Natural killer cell (primary cell): ENCODE measurements around the gene JAZF1. TPM values are rescaled to one million over a fixed set of nuclear protein-coding genes. Genes with fewer than 3 reads are reported as not detected.

Source experiments
- ATAC-seq, 3 donors: fragments of 150-1000 bp in 2 of 3; fragments of 200-7000 bp in 1 of 3; cut with Tn5 transposase; 1 replicate in 1 of 3; 2 replicates in 2 of 3; pipeline ENCODE4 v1.10.0; 2021; ENCODE audit warnings: mild to moderate bottlenecking in 2 of 3, moderate library complexity in 2 of 3
- DNase-seq, 2 donors: peaks; one replicate each; pipeline versions ENCODE4 v3.0.0 to v3.0.0-alpha.2; 2013 to 2021; ENCODE audit warnings: mixed read lengths in 1 of 2
- H3K27ac ChIP-seq: one replicate; pipeline ENCODE4 v1.5.1; 2013; ENCODE audit warnings: mild to moderate bottlenecking, low read length
- H3K27me3 ChIP-seq: one replicate; pipeline ENCODE4 v1.6.1; 2013; ENCODE audit warnings: low read length; ENCODE audit not compliant: control insufficient read depth, insufficient read depth
- H3K36me3 ChIP-seq: one replicate; pipeline ENCODE4 v1.6.1; 2013; ENCODE audit warnings: low read length; ENCODE audit not compliant: control insufficient read depth, insufficient read depth
- H3K4me1 ChIP-seq: one replicate; pipeline ENCODE4 v1.6.1; 2013; ENCODE audit warnings: low read length; ENCODE audit not compliant: control insufficient read depth, insufficient read depth
- H3K4me3 ChIP-seq: one replicate; pipeline ENCODE4 v1.5.1; 2013; ENCODE audit warnings: low read length
- H3K9me3 ChIP-seq: one replicate; pipeline ENCODE4 v1.6.1; 2013; ENCODE audit warnings: low read length; ENCODE audit not compliant: control insufficient read depth, insufficient read depth
- H3K27ac Mint-ChIP-seq, 2 donors: one replicate each; pipeline ENCODE4 v1.8.0; 2022; ENCODE audit warnings: mild to moderate bottlenecking in 2 of 2, mixed read lengths in 2 of 2, moderate library complexity in 1 of 2
- H3K27me3 Mint-ChIP-seq, 2 donors: one replicate each; pipeline ENCODE4 v1.8.0; 2022; ENCODE audit warnings: low read depth in 2 of 2, mixed read lengths in 2 of 2
- H3K36me3 Mint-ChIP-seq: one replicate; pipeline ENCODE4 v1.8.0; 2022; ENCODE audit warnings: mixed read lengths
- H3K4me1 Mint-ChIP-seq, 2 donors: one replicate each; pipeline ENCODE4 v1.8.0; 2022; ENCODE audit warnings: mixed read lengths in 2 of 2
- H3K4me3 Mint-ChIP-seq: one replicate; pipeline ENCODE4 v1.8.0; 2022; ENCODE audit warnings: mild to moderate bottlenecking, moderate library complexity, mixed read lengths
- H3K9me3 Mint-ChIP-seq, 2 donors: one replicate each; pipeline ENCODE4 v1.8.0; 2022; ENCODE audit warnings: mixed read lengths in 2 of 2
- CTCF ChIP-seq: fragments of 200-600 bp; IDR thresholded peaks from one replicate; pipeline ENCODE4 v1.8.0; 2022; ENCODE audit warnings: antibody characterized with exemption
- WGBS: methylation state at CpG from one replicate; pipeline ENCODE4 v1.1.7; 2013; ENCODE audit warnings: missing lambda C conversion rate; ENCODE audit not compliant: insufficient coverage; 5-methylcytosine and 5-hydroxymethylcytosine counted together
- intact Hi-C: fragments of 100-400 bp; cut with micrococcal nuclease; formaldehyde crosslinking; loops from one replicate; pipeline ENCODE4 v1.14.2; 2022
- total RNA-seq, 4 donors: library from RNA; stranded (reverse); fragments of 120-200 nt in 1 of 4; gene quantifications; one replicate each; pipeline versions ENCODE4 v1.2.3 to v1.2.4, GENCODE V29; 2013 to 2022

The JAZF1 gene
- total RNA-seq, 3 donors from 2014 or later (not counting 1 experiment from before 2014, with no cell fraction given), result 82.5 to 89.7 (median 87.6) TPM

- no peaks in the 10 kb centered on the region for H3K9me3 ChIP-seq
- intact Hi-C loops, result no loop called here
- peaks cover 2% of the 10 kb centered on the region for H3K36me3 ChIP-seq
Observed at GRCh38 chr7:27944643-27945042, 236.0 kb downstream of the JAZF1 start.

DNA sequence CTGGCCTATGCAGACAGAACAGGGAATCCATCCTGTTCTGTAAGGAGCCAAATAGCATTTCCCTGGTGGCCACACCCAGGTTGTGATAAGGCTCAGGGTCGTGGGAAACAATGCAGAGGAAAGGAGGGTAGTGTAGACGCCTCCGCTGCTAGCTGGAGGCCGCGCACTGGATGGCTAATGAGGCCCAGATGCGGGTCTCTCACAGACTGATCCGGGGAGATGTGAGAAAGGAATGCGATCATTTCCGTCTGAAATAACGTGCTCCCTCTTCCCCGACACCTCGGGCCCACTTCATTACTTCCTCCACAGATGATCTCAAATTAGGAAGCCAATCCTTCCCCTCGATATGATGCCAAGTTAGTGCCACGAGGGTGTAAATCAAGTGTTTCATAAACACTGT lies 237.4 kb downstream of the JAZF1 start:
- Mint-ChIP-seq H3K27me3 (no peaks in the 10 kb centered on the region), H3K9me3 (no peaks in the 10 kb centered on the region), H3K27ac (no peak overlapping the region), H3K4me1 (peaks cover 52 to 62% of the 10 kb centered on the region in 2 donors), H3K36me3 (no peaks in the 10 kb centered on the region), H3K4me3 (no peak overlapping the region)
- peaks cover 2% of the 10 kb centered on the region for H3K36me3 ChIP-seq
- DNase-seq, result no peak
- no peaks in the 10 kb centered on the region for H3K27me3 ChIP-seq
- ATAC-seq, result no peak
- no peak overlapping the region for H3K27ac ChIP-seq
- H3K4me1 ChIP-seq, result no peaks in the 10 kb centered on the region
- H3K4me3 ChIP-seq, result no peak overlapping the region
- 91% methylated on average over 14 of the region's 14 CpGs for WGBS
- no peaks in the 10 kb centered on the region for H3K9me3 ChIP-seq
- intact Hi-C loops, result no loop called here
- no peak for TF ChIP-seq CTCF

More at GRCh38 chr7:27944643-27945042, 236.0 kb downstream of the JAZF1 start:
- no peak for DNase-seq
- Mint-ChIP-seq H3K27ac (no peak overlapping the region), H3K36me3 (no peaks in the 10 kb centered on the region), H3K4me3 (no peak overlapping the region), H3K27me3 (no peaks in the 10 kb centered on the region), H3K4me1 (peaks cover 60 to 65% of the 10 kb centered on the region in 2 donors), H3K9me3 (no peaks in the 10 kb centered on the region)
- H3K27ac ChIP-seq, result no peak overlapping the region
- H3K4me3 ChIP-seq, result no peak overlapping the region
- H3K27me3 ChIP-seq, result no peaks in the 10 kb centered on the region
- H3K4me1 ChIP-seq, result no peaks in the 10 kb centered on the region
- ATAC-seq, result no peak
- WGBS, result 98% methylated on average over 6 of the region's 6 CpGs
- TF ChIP-seq CTCF, result no peak

GRCh38 chr7:27942711-27943110 lies 237.9 kb downstream of the JAZF1 start:
- ATAC-seq (no peak), DNase-seq (no peak)
- Mint-ChIP-seq H3K36me3 (no peaks in the 10 kb centered on the region), H3K9me3 (no peaks in the 10 kb centered on the region), H3K27ac (no peak overlapping the region), H3K4me1 (peaks cover 52 to 62% of the 10 kb centered on the region in 2 donors), H3K4me3 (no peak overlapping the region), H3K27me3 (no peaks in the 10 kb centered on the region)
- intact Hi-C loops, result no loop called here
- Histone ChIP-seq H3K4me3 (no peak overlapping the region), H3K4me1 (no peaks in the 10 kb centered on the region), H3K27me3 (no peaks in the 10 kb centered on the region), H3K27ac (no peak overlapping the region), H3K36me3 (peaks cover 2% of the 10 kb centered on the region), H3K9me3 (no peaks in the 10 kb centered on the region)
- TF ChIP-seq CTCF, result no peak
- whole genome bisulfite sequencing, result 100% methylated on average over 8 of the region's 8 CpGs

DNA sequence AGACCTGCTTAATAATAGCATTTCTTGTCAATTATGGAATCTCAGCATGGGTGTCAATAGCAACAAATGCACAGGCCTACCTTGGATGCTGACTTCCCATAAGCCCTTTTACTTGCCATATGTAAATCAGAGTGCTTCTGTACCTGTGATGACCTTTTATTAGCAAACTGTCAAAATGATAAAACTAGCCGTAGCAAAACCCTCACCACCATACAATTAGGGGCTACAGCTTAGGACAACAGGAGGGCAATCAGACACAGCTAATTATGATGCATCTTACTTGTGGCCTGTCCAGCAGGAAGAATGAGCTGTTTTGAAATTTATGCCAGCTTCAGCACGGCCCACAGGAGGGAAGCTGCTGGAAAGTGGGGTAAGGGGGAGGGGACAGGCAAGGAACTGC lies 239.1 kb downstream of the JAZF1 start:
- no peaks in the 10 kb centered on the region for H3K4me1 ChIP-seq
- Mint-ChIP-seq H3K4me3 (no peak overlapping the region), H3K9me3 (no peaks in the 10 kb centered on the region), H3K27me3 (no peaks in the 10 kb centered on the region), H3K4me1 (peaks cover 58 to 65% of the 10 kb centered on the region in 2 donors), H3K27ac (peak overlapping the region in 1 of 2 donors; percentile 41), H3K36me3 (no peaks in the 10 kb centered on the region)
- ATAC-seq (no peak), DNase-seq (no peak)
- no peaks in the 10 kb centered on the region for H3K27me3 ChIP-seq
- no peak overlapping the region for H3K4me3 ChIP-seq
- H3K36me3 ChIP-seq, result peaks cover 2% of the 10 kb centered on the region
- TF ChIP-seq CTCF, result no peak
- 89% methylated on average over 2 of the region's 2 CpGs for WGBS
- no peak overlapping the region for H3K27ac ChIP-seq
- intact Hi-C loops, result no loop called here
- H3K9me3 ChIP-seq, result no peaks in the 10 kb centered on the region
